Caco-2 (cell line): ENCODE measurements around the gene NR6A1. TPM values are rescaled to one million over a fixed set of nuclear protein-coding genes. Genes with fewer than 3 reads are reported as not detected.

ENCODE experiments used
- BruUV-seq: library from RNA; stranded (reverse); fragments of 400-500 nt; replicated peaks from 2 replicates; lab custom pipeline; 2021; lab: Mats Ljungman, UMichigan
- CTCF ChIA-PET: fragments of 300-600 bp; sonication (Branson Sonifier 250); formaldehyde crosslinking; loops from one replicate; lab custom pipeline; 2022; ENCODE audit warnings: antibody characterized with exemption; lab: Charles Lee
- POLR2A ChIA-PET: fragments of 300-600 bp; sonication (Branson Sonifier 250); formaldehyde crosslinking; loops from one replicate; lab custom pipeline; 2022; ENCODE audit warnings: antibody characterized with exemption; lab: Charles Lee
- DNase-seq, 2 experiments: peaks; one replicate each; pipeline versions ENCODE4 v3.0.0 to v3.0.0-alpha.2; 2020 to 2022
- H3K27me3 ChIP-seq: replicated peaks from 2 replicates; pipeline ENCODE4 v1.6.0; 2011; ENCODE audit warnings: low read length; ENCODE audit not compliant: control insufficient read depth, insufficient read depth
- H3K36me3 ChIP-seq: 2 replicates; pipeline ENCODE4 v1.5.1; 2011; ENCODE audit warnings: low read length; ENCODE audit not compliant: control insufficient read depth, insufficient read depth
- H3K4me1 ChIP-seq: fragments of 250-450 bp; sonication (Bioruptor Pico); 2 replicates; pipeline ENCODE4 v1.5.1; 2020; ENCODE audit warnings: mild to moderate bottlenecking
- H3K4me3 ChIP-seq: 2 replicates; pipeline ENCODE4 v1.5.1; 2011; ENCODE audit warnings: low read depth, mild to moderate bottlenecking, control low read depth, low read length
- H3K9me3 ChIP-seq: fragments of 250-450 bp; sonication (Bioruptor Pico); 2 replicates; pipeline ENCODE4 v1.5.1; 2020; ENCODE audit warnings: mild to moderate bottlenecking, moderate library complexity
- H3K27ac Mint-ChIP-seq: one replicate; pipeline ENCODE4 v1.8.0; 2022; ENCODE audit warnings: mixed read lengths; ENCODE audit not compliant: unreplicated experiment
- H3K27me3 Mint-ChIP-seq: one replicate; pipeline ENCODE4 v1.8.0; 2022; ENCODE audit warnings: mixed read lengths; ENCODE audit not compliant: insufficient read depth, unreplicated experiment
- H3K36me3 Mint-ChIP-seq: one replicate; pipeline ENCODE4 v1.8.0; 2022; ENCODE audit warnings: mild to moderate bottlenecking, mixed read lengths; ENCODE audit not compliant: insufficient read depth, unreplicated experiment
- H3K4me1 Mint-ChIP-seq: one replicate; pipeline ENCODE4 v1.8.0; 2022; ENCODE audit warnings: low read depth, mixed read lengths; ENCODE audit not compliant: unreplicated experiment
- H3K4me3 Mint-ChIP-seq: one replicate; pipeline ENCODE4 v1.8.0; 2022; ENCODE audit warnings: mild to moderate bottlenecking, moderate library complexity, mixed read lengths; ENCODE audit not compliant: unreplicated experiment
- H3K9me3 Mint-ChIP-seq: one replicate; pipeline ENCODE4 v1.8.0; 2022; ENCODE audit warnings: mixed read lengths; ENCODE audit not compliant: unreplicated experiment
- intact Hi-C: fragments of 100-400 bp; cut with micrococcal nuclease; formaldehyde crosslinking; loops from one replicate; pipeline ENCODE4 v1.10.0; 2022; ENCODE audit not compliant: unreplicated experiment
- total RNA-seq: library from RNA; stranded (reverse); gene quantifications from 2 replicates; pipeline ENCODE4 v1.2.3, GENCODE V29; 2022
- TF ChIP-seq, protein P1 (sequence below), 2 experiments: fragments of 200-600 bp in 1 of 2; IDR thresholded peaks; 1 replicate in 1 of 2; 2 replicates in 1 of 2; pipeline versions ENCODE4 v1.5.1 to v1.8.0; 2011 to 2022; ENCODE audit warnings: antibody characterized with exemption in 1 of 2, control low read depth in 1 of 2, inconsistent platforms in 1 of 2, low read depth in 1 of 2, low read length in 1 of 2, mild to moderate bottlenecking in 1 of 2, moderate library complexity in 1 of 2; ENCODE audit not compliant: insufficient read depth in 1 of 2, severe bottlenecking in 1 of 2, unreplicated experiment in 1 of 2

The NR6A1 gene
- total RNA-seq, 1 experiment from 2014 or later, result 33.6 TPM

DNA sequence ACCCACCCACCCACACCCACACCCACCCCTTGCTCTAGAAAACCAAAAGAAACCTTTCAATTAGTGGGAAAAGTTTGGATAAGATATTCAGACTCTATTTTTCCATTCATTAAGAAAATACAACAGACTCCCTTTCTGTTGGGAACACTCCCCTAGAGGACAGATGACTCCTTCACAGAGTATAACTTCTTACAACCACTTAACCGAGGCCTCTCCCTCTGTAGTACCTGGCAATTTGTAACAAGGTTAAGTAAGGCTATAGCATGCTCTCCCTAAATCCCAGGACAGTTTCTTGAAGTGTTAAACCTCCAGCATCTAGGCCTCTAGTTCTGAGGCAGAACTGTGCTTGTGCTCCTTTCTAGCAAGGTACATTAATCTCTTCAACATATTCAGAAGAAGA is 188.0 kb downstream of the NR6A1 start:
- no peak overlapping the region for H3K4me3 ChIP-seq
- Mint-ChIP-seq H3K4me1 (peaks cover 6% of the 10 kb centered on the region), H3K4me3 (no peak overlapping the region), H3K27me3 (no peaks in the 10 kb centered on the region), H3K27ac (no peak overlapping the region), H3K36me3 (no peaks in the 10 kb centered on the region), H3K9me3 (no peaks in the 10 kb centered on the region)
- no TSS peak for BruUV-seq
- no peaks in the 10 kb centered on the region for H3K27me3 ChIP-seq
- ChIA-PET CTCF (interaction anchor here (0.6 kb wide), 1 partner anchor 192 kb away, joined by 4 read pairs; no protein-coding TSS in a partner anchor), POLR2A (no interaction called here)
- TF ChIP-seq, protein P1, sequence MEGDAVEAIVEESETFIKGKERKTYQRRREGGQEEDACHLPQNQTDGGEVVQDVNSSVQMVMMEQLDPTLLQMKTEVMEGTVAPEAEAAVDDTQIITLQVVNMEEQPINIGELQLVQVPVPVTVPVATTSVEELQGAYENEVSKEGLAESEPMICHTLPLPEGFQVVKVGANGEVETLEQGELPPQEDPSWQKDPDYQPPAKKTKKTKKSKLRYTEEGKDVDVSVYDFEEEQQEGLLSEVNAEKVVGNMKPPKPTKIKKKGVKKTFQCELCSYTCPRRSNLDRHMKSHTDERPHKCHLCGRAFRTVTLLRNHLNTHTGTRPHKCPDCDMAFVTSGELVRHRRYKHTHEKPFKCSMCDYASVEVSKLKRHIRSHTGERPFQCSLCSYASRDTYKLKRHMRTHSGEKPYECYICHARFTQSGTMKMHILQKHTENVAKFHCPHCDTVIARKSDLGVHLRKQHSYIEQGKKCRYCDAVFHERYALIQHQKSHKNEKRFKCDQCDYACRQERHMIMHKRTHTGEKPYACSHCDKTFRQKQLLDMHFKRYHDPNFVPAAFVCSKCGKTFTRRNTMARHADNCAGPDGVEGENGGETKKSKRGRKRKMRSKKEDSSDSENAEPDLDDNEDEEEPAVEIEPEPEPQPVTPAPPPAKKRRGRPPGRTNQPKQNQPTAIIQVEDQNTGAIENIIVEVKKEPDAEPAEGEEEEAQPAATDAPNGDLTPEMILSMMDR (IDR thresholded peaks at IDR 0.05; ENCODE audit: insufficient read depth in 1 of 2, low read depth in 1 of 2, low read length in 1 of 2, severe bottlenecking in 1 of 2, unreplicated experiment in 1 of 2), result no peak
- H3K9me3 ChIP-seq, result no peaks in the 10 kb centered on the region
- H3K4me1 ChIP-seq, result no peaks in the 10 kb centered on the region
- H3K36me3 ChIP-seq, result no peaks in the 10 kb centered on the region
- DNase-seq, result no peak
- intact Hi-C loops, result no loop called here

DNA sequence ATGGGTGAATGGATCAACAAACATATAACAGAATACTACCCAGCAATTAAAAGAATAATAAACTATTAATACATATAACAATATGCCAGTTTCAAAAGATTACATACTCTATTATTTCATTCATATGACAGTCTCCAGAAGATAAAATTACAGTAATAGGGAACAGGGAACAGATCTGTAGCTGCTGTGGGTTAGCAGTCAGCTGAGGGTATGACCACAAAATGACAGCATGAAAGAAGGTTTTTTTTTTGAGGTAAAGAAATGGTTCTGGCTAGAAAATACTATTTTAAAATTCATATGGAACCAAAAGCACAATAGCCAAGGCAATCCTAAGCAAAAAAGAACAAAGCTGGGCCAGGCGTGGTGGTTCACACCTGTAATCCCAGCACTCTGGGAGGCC is 190.9 kb downstream of the NR6A1 start:
- H3K9me3 Mint-ChIP-seq, result no peaks in the 10 kb centered on the region
- Histone ChIP-seq H3K9me3 (no peaks in the 10 kb centered on the region), H3K4me3 (no peak overlapping the region), H3K4me1 (no peaks in the 10 kb centered on the region), H3K36me3 (no peaks in the 10 kb centered on the region), H3K27me3 (no peaks in the 10 kb centered on the region)
- POLR2A ChIA-PET, result no interaction called here
- TF ChIP-seq, protein P1 (IDR thresholded peaks at IDR 0.05; ENCODE audit: insufficient read depth in 1 of 2, low read depth in 1 of 2, low read length in 1 of 2, severe bottlenecking in 1 of 2, unreplicated experiment in 1 of 2), result no peak
- CTCF ChIA-PET, result no interaction called here
- H3K27me3 Mint-ChIP-seq, result no peaks in the 10 kb centered on the region
- no peaks in the 10 kb centered on the region for H3K36me3 Mint-ChIP-seq
- DNase-seq, result no peak
- BruUV-seq, result no TSS peak
- intact Hi-C loops, result no loop called here
- H3K4me1 Mint-ChIP-seq, result peaks cover 10% of the 10 kb centered on the region
- no peak overlapping the region for H3K4me3 Mint-ChIP-seq
- no peak overlapping the region for H3K27ac Mint-ChIP-seq

DNA sequence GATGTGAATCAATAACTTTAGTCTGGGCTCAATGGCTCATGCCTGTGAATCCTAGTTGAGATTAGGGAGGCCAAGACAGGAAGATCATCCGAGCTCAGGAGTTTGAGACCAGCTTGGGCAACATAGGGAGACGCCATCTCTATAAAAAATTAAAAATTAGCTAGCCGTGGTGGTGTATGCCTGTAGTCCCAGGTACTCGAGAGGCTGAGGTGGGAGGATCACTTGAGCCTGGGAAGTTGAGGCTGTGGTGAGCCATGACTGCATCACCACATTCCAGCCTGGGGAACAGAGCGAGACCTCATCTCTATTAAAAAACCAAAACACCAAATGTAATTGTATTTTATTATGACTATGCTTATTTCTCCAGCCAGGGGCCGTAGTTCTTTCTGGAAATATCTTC is 194.4 kb downstream of the NR6A1 start:
- ChIA-PET POLR2A (no interaction called here), CTCF (no interaction called here)
- Histone ChIP-seq H3K9me3 (no peaks in the 10 kb centered on the region), H3K27me3 (no peaks in the 10 kb centered on the region), H3K4me1 (peaks cover 2% of the 10 kb centered on the region), H3K4me3 (no peak overlapping the region), H3K36me3 (no peaks in the 10 kb centered on the region)
- no peaks in the 10 kb centered on the region for H3K9me3 Mint-ChIP-seq
- intact Hi-C loops, result no loop called here
- no peak for DNase-seq
- peaks cover 22% of the 10 kb centered on the region for H3K4me1 Mint-ChIP-seq
- H3K4me3 Mint-ChIP-seq, result no peak overlapping the region
- TF ChIP-seq, protein P1 (IDR thresholded peaks at IDR 0.05; ENCODE audit: insufficient read depth in 1 of 2, low read depth in 1 of 2, low read length in 1 of 2, severe bottlenecking in 1 of 2, unreplicated experiment in 1 of 2), result no peak
- no peak overlapping the region for H3K27ac Mint-ChIP-seq
- H3K27me3 Mint-ChIP-seq, result no peaks in the 10 kb centered on the region
- no peaks in the 10 kb centered on the region for H3K36me3 Mint-ChIP-seq
- BruUV-seq, result no TSS peak
